ENCODE measurements around the gene BAZ1A. TPM values are rescaled to one million over a fixed set of nuclear protein-coding genes. Genes with fewer than 3 reads are reported as not detected.

BAZ1A gene
- total and polyA plus RNA-seq, 10 of the 15 experiments (the other 5 are each of a cell fraction or from before 2014, with no cell fraction given), result 34.3 to 96.5 (median 50.7) TPM

DNA sequence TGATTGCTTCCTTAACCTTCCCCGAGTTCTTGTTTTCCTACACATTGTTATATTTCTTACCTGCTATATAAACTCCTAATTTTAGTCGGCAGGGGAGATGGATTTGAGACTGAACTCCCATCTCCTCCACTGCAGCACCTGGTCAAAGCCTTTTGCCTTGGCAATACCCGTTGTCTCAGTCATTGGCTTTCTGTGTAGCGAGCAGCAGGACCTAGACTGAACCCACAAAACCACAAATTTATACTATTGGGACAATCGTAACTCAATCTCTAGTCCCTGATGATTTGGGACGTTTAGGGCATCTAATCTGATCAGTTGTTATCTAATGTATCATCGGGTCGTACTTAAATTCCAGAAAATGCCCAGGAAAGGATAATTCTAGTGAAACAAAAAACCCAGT, 37.8 kb upstream of the BAZ1A start:
- CTCF ChIA-PET, result interaction anchor here (0.6 to 1.5 kb wide), 2 partner anchors 190 to 529 kb away, joined by 3 to 4 read pairs; no protein-coding TSS in a partner anchor
- no TSS peak for BruUV-seq (replicated peaks)
- ATAC-seq (peak; percentile 51), DNase-seq (ENCODE audit: low read depth, low spot score) (no peak), FAIRE-seq (no peak)
- Histone ChIP-seq H3K4me1 (ENCODE audit: control insufficient read depth, insufficient read depth, low read length) (peaks cover 3% of the 10 kb centered on the region; the same call in 1 of the 2 replicates), H3K27me3 (replicated peaks in 1 of 2; ENCODE audit: control insufficient read depth in 2 of 2, insufficient read depth in 2 of 2, low read length in 1 of 2) (no peaks in the 10 kb centered on the region), H3K4me2 (ENCODE audit: control insufficient read depth, insufficient read depth) (no peak overlapping the region), H3K79me2 (ENCODE audit: control insufficient read depth, insufficient read depth, low read length) (no peaks in the 10 kb centered on the region), H3K9ac (ENCODE audit: control insufficient read depth, insufficient read depth, low read length) (no peak overlapping the region), H3K36me3 (ENCODE audit: control insufficient read depth in 2 of 2, insufficient read depth in 2 of 2, low read length in 1 of 2) (no peaks in the 10 kb centered on the region), H3K9me3 (replicated peaks; ENCODE audit: control insufficient read depth, insufficient read depth, low read length) (no peaks in the 10 kb centered on the region), H2AFZ (ENCODE audit: control insufficient read depth, low read depth, low read length) (peak overlapping the region; percentile 37; the same call in 1 of the 2 replicates), H3K27ac (ENCODE audit: control insufficient read depth, insufficient read depth) (no peak overlapping the region), H4K20me1 (ENCODE audit: control insufficient read depth, insufficient read depth) (no peaks in the 10 kb centered on the region), H3K4me3 (no peak overlapping the region)
- in situ Hi-C loops (cut with MboI) (no loop called here), intact Hi-C loops (cut with micrococcal nuclease; ENCODE audit: unreplicated experiment) (no loop called here)
- SMC1A ChIA-PET (ENCODE audit: uncharacterized antibody, unreplicated experiment), result no interaction called here
- no peak for TF ChIP-seq STAT1 (conservative IDR thresholded peaks at IDR 0.05)
- TF ChIP-seq, protein P1, sequence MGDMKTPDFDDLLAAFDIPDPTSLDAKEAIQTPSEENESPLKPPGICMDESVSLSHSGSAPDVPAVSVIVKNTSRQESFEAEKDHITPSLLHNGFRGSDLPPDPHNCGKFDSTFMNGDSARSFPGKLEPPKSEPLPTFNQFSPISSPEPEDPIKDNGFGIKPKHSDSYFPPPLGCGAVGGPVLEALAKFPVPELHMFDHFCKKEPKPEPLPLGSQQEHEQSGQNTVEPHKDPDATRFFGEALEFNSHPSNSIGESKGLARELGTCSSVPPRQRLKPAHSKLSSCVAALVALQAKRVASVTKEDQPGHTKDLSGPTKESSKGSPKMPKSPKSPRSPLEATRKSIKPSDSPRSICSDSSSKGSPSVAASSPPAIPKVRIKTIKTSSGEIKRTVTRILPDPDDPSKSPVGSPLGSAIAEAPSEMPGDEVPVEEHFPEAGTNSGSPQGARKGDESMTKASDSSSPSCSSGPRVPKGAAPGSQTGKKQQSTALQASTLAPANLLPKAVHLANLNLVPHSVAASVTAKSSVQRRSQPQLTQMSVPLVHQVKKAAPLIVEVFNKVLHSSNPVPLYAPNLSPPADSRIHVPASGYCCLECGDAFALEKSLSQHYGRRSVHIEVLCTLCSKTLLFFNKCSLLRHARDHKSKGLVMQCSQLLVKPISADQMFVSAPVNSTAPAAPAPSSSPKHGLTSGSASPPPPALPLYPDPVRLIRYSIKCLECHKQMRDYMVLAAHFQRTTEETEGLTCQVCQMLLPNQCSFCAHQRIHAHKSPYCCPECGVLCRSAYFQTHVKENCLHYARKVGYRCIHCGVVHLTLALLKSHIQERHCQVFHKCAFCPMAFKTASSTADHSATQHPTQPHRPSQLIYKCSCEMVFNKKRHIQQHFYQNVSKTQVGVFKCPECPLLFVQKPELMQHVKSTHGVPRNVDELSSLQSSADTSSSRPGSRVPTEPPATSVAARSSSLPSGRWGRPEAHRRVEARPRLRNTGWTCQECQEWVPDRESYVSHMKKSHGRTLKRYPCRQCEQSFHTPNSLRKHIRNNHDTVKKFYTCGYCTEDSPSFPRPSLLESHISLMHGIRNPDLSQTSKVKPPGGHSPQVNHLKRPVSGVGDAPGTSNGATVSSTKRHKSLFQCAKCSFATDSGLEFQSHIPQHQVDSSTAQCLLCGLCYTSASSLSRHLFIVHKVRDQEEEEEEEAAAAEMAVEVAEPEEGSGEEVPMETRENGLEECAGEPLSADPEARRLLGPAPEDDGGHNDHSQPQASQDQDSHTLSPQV (IDR thresholded peaks at IDR 0.05), result no peak
- TF ChIP-seq POLR2AphosphoS5 (IDR thresholded peaks at IDR 0.05; ENCODE audit: low read length), result no peak
- peak; percentile 29; the same call in 1 of the 2 replicates for TF ChIP-seq RUNX3 (IDR thresholded peaks at IDR 0.05; ENCODE audit: low read length)
- TF ChIP-seq EGR1 (IDR thresholded peaks at IDR 0.05; ENCODE audit: borderline replicate concordance in 1 of 2, low read depth in 2 of 2, low read length in 2 of 2), result no peak
- TF ChIP-seq RAD21 (IDR thresholded peaks at IDR 0.05; ENCODE audit: insufficient read depth, low read depth, low read length), result no peak
- RAD21 ChIA-PET (ENCODE audit: unreplicated experiment), result interaction anchor here (0.7 kb wide), 1 partner anchor 69 kb away, joined by 3 read pairs; no protein-coding TSS in a partner anchor
- WGBS (ENCODE audit: insufficient coverage, insufficient replicate concordance, low lambda C conversion rate, missing lambda C conversion rate), result 6% methylated on average over 8 of the region's 8 CpGs
- POLR2A ChIA-PET, result no interaction called here

All from GM12878 (cell line).